HEK293 (cell line): Measurements from ENCODE around the gene MSMP.

ENCODE experiments used
- CTCF ChIA-PET: fragments of 350-600 bp; formaldehyde crosslinking; extraction: SDS; loops from one replicate; lab custom pipeline; 2021; ENCODE audit warnings: antibody characterized with exemption; lab: Yijun Ruan, JAX
- POLR2A ChIA-PET: fragments of 300-600 bp; formaldehyde crosslinking; extraction: SDS; loops from one replicate; lab custom pipeline; 2020; ENCODE audit warnings: antibody characterized with exemption, inconsistent platforms; lab: Yijun Ruan, JAX
- H3K27ac ChIP-seq: fragments of 200-500 bp; sonication (Bioruptor generic); 2 replicates; pipeline ENCODE4 v1.5.1; 2014; ENCODE audit warnings: low read depth, low read length, control low read depth, inconsistent platforms; ENCODE audit errors: extremely low read depth
- H3K36me3 ChIP-seq, 2 experiments: fragments of 200-500 bp in 1 of 2; sonication (Bioruptor generic) in 1 of 2; 1 replicate in 1 of 2; 2 replicates in 1 of 2; pipeline ENCODE4 v1.5.1; 2014 to 2017; ENCODE audit warnings: inconsistent platforms in 2 of 2, low read length in 2 of 2; ENCODE audit not compliant: control insufficient read depth in 2 of 2, insufficient read depth in 1 of 2
- H3K4me1 ChIP-seq: fragments of 200-500 bp; sonication (Bioruptor generic); 2 replicates; pipeline ENCODE4 v1.5.1; 2014; ENCODE audit warnings: mild to moderate bottlenecking, low read length, inconsistent platforms; ENCODE audit not compliant: control insufficient read depth, insufficient read depth
- H3K4me3 ChIP-seq: 2 replicates; pipeline ENCODE4 v1.5.1; 2011; ENCODE audit warnings: low read depth, mild to moderate bottlenecking, control low read depth, low read length, moderate library complexity
- H3K9me3 ChIP-seq: fragments of 200-500 bp; sonication (Bioruptor generic); 2 replicates; pipeline ENCODE4 v1.5.1; 2014; ENCODE audit warnings: low read depth, low read length, inconsistent platforms; ENCODE audit not compliant: control insufficient read depth, insufficient read depth
- CTCF ChIP-seq: fragments of 450-650 bp; formaldehyde crosslinking; IDR thresholded peaks from 2 replicates; pipeline ENCODE4 v1.5.1; 2016; ENCODE audit warnings: missing biosample characterization, missing genetic modification characterization
- GLIS2 ChIP-seq: fragments of 450-650 bp; formaldehyde crosslinking; IDR thresholded peaks from 2 replicates; pipeline ENCODE4 v1.5.1; 2016; ENCODE audit warnings: missing biosample characterization, missing genetic modification characterization
- IKZF3 ChIP-seq: fragments of 450-650 bp; IDR thresholded peaks from 2 replicates; pipeline ENCODE4 v1.5.0; 2018; ENCODE audit warnings: missing biosample characterization, mild to moderate bottlenecking, missing genetic modification characterization, moderate library complexity
- KLF17 ChIP-seq: fragments of 450-650 bp; formaldehyde crosslinking; IDR thresholded peaks from 2 replicates; pipeline ENCODE4 v1.5.1; 2016; ENCODE audit warnings: missing biosample characterization, missing genetic modification characterization
- PBX3 ChIP-seq: sonication (generic); formaldehyde crosslinking; IDR thresholded peaks from 2 replicates; pipeline ENCODE4 v1.8.1; 2022; ENCODE audit warnings: mild to moderate bottlenecking, moderate library complexity, missing genetic modification reagents
- TRIM28 ChIP-seq: IDR thresholded peaks from 2 replicates; pipeline ENCODE4 v1.6.1; 2011; ENCODE audit warnings: low read length, control low read depth, borderline replicate concordance
- ZFHX2 ChIP-seq: fragments of 450-650 bp; formaldehyde crosslinking; conservative IDR thresholded peaks from 2 replicates; pipeline ENCODE4 v1.5.1; 2016; ENCODE audit warnings: missing biosample characterization, missing genetic modification characterization
- ZFP69B ChIP-seq: fragments of 450-650 bp; formaldehyde crosslinking; IDR thresholded peaks from 2 replicates; pipeline ENCODE4 v1.5.1; 2016; ENCODE audit warnings: missing biosample characterization, missing genetic modification characterization
- ZNF146 ChIP-seq: fragments of 450-650 bp; formaldehyde crosslinking; IDR thresholded peaks from 2 replicates; pipeline ENCODE4 v1.5.1; 2016; ENCODE audit warnings: missing biosample characterization, missing genetic modification characterization
- ZNF175 ChIP-seq: fragments of 450-650 bp; formaldehyde crosslinking; IDR thresholded peaks from 2 replicates; pipeline ENCODE4 v1.5.1; 2016; ENCODE audit warnings: missing biosample characterization, missing genetic modification characterization
- ZNF2 ChIP-seq: fragments of 450-650 bp; formaldehyde crosslinking; IDR thresholded peaks from 2 replicates; pipeline ENCODE4 v1.5.1; 2016; ENCODE audit warnings: missing biosample characterization, missing genetic modification characterization
- ZNF280C ChIP-seq: fragments of 450-650 bp; formaldehyde crosslinking; IDR thresholded peaks from 2 replicates; pipeline ENCODE4 v1.5.1; 2016; ENCODE audit warnings: missing biosample characterization, missing genetic modification characterization
- ZNF501 ChIP-seq: fragments of 450-650 bp; formaldehyde crosslinking; IDR thresholded peaks from 2 replicates; pipeline ENCODE4 v1.5.1; 2016; ENCODE audit warnings: missing biosample characterization, missing genetic modification characterization
- ZNF571 ChIP-seq: fragments of 450-650 bp; formaldehyde crosslinking; IDR thresholded peaks from 2 replicates; pipeline ENCODE4 v1.5.0; 2017; ENCODE audit warnings: missing biosample characterization, missing genetic modification characterization
- ZNF701 ChIP-seq: fragments of 450-650 bp; formaldehyde crosslinking; IDR thresholded peaks from 2 replicates; pipeline ENCODE4 v1.5.1; 2016; ENCODE audit warnings: missing biosample characterization, missing genetic modification characterization
- ZNF776 ChIP-seq: fragments of 450-650 bp; formaldehyde crosslinking; IDR thresholded peaks from 2 replicates; pipeline ENCODE4 v1.5.0; 2017; ENCODE audit warnings: missing biosample characterization, missing genetic modification characterization, borderline replicate concordance
- ZNF777 ChIP-seq: fragments of 450-650 bp; formaldehyde crosslinking; IDR thresholded peaks from 2 replicates; pipeline ENCODE4 v1.5.1; 2017; ENCODE audit warnings: missing biosample characterization, missing genetic modification characterization, borderline replicate concordance
- ZNF843 ChIP-seq: fragments of 450-650 bp; formaldehyde crosslinking; IDR thresholded peaks from 2 replicates; pipeline ENCODE4 v1.5.1; 2016; ENCODE audit warnings: missing biosample characterization, missing genetic modification characterization
- TF ChIP-seq, protein P1 (sequence below): fragments of 450-650 bp; formaldehyde crosslinking; IDR thresholded peaks from 2 replicates; pipeline ENCODE4 v1.5.1; 2016; ENCODE audit warnings: missing biosample characterization, missing genetic modification characterization
- TF ChIP-seq, protein P2 (sequence below): fragments of 450-650 bp; formaldehyde crosslinking; IDR thresholded peaks from 2 replicates; pipeline ENCODE4 v1.5.1; 2017; ENCODE audit warnings: missing biosample characterization, mild to moderate bottlenecking, missing genetic modification characterization, moderate library complexity
- TF ChIP-seq, protein P3 (sequence below): fragments of 450-650 bp; formaldehyde crosslinking; IDR thresholded peaks from 2 replicates; pipeline ENCODE4 v1.5.1; 2017; ENCODE audit warnings: missing biosample characterization, missing genetic modification characterization
- TF ChIP-seq, protein P4 (sequence below): fragments of 450-650 bp; formaldehyde crosslinking; IDR thresholded peaks from 2 replicates; pipeline ENCODE4 v1.5.1; 2016; ENCODE audit warnings: missing biosample characterization, missing genetic modification characterization

Gene MSMP

DNA sequence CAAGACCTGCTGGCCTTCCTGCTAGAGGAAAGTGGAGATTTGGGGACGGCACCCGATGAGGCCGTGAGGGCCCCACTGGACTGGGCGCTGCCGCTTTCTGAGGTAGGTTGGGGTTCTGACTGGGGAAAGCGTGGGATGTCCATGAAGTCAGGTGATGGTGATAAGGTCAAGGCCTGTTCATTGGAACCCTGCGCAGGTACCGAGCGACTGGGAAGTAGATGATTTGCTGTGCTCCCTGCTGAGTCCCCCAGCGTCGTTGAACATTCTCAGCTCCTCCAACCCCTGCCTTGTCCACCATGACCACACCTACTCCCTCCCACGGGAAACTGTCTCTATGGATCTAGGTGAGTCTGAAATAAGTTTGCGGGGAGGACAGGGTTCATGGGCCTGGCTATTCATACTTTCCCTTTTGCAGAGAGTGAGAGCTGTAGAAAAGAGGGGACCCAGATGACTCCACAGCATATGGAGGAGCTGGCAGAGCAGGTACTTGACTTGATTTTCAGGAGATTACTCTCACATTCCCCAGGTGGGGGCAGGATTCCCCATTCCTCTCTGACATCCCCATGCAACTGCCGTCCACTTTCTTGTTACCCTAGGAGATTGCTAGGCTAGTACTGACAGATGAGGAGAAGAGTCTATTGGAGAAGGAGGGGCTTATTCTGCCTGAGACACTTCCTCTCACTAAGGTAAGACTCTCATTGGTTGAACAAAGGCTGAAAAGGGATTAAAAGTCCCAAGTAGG is 21.1 kb downstream of the MSMP start:
- Histone ChIP-seq H3K27ac (peak overlapping the region; percentile 81), H3K9me3 (no peaks in the 10 kb centered on the region), H3K36me3 (peaks cover 10 to 60% of the 10 kb centered on the region in 2 experiments; a peak in 2 of 3 replicates), H3K4me3 (peak overlapping the region; percentile 81), H3K4me1 (peaks cover 13% of the 10 kb centered on the region)
- POLR2A ChIA-PET: interaction anchor here (0.5 to 4.2 kb wide), 28 partner anchors 7 to 795 kb away, joined by 3 to 73 read pairs (median 5); partner anchors contain the start of genes ARHGEF39, CCDC107, FAM221B and FANCG
- CTCF ChIA-PET: interaction anchor here (0.6 to 8.0 kb wide), 14 partner anchors 8 to 128 kb away, joined by 3 to 88 read pairs (median 5); partner anchors contain the start of genes ARHGEF39, GBA2 and RGP1
- peak; percentile 23; the same call in 1 of the 2 replicates for TF ChIP-seq CTCF (tag by site-specific recombination)
- TF ChIP-seq, protein P1, sequence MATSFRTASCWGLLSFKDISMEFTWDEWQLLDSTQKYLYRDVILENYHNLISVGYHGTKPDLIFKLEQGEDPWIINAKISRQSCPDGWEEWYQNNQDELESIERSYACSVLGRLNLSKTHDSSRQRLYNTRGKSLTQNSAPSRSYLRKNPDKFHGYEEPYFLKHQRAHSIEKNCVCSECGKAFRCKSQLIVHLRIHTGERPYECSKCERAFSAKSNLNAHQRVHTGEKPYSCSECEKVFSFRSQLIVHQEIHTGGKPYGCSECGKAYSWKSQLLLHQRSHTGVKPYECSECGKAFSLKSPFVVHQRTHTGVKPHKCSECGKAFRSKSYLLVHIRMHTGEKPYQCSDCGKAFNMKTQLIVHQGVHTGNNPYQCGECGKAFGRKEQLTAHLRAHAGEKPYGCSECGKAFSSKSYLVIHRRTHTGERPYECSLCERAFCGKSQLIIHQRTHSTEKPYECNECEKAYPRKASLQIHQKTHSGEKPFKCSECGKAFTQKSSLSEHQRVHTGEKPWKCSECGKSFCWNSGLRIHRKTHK: no peak
- peak; percentile 61 for TF ChIP-seq ZFHX2 (tag by site-specific recombination)
- no peak for TF ChIP-seq ZNF701 (tag by site-specific recombination)
- TF ChIP-seq IKZF3 (tag by site-specific recombination): 0 out of 2 replicates have a peak, but pooled peaks have one; percentile 1
- TF ChIP-seq ZNF175 (tag by site-specific recombination): no peak
- TF ChIP-seq ZNF843 (tag by site-specific recombination): no peak
- TF ChIP-seq ZNF777: 0 out of 2 replicates have a peak, but pooled peaks have one; percentile 49
- TF ChIP-seq ZNF280C (tag by site-specific recombination): no peak
- TF ChIP-seq ZFP69B (tag by site-specific recombination): peak; percentile 88
- peak; percentile 61; the same call in 1 of the 2 replicates for TF ChIP-seq TRIM28
- TF ChIP-seq, protein P2, sequence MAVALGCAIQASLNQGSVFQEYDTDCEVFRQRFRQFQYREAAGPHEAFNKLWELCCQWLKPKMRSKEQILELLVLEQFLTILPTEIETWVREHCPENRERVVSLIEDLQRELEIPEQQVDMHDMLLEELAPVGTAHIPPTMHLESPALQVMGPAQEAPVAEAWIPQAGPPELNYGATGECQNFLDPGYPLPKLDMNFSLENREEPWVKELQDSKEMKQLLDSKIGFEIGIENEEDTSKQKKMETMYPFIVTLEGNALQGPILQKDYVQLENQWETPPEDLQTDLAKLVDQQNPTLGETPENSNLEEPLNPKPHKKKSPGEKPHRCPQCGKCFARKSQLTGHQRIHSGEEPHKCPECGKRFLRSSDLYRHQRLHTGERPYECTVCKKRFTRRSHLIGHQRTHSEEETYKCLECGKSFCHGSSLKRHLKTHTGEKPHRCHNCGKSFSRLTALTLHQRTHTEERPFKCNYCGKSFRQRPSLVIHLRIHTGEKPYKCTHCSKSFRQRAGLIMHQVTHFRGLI (tag by site-specific recombination): no peak
- TF ChIP-seq ZNF571 (tag by site-specific recombination): no peak
- no peak for TF ChIP-seq ZNF501
- TF ChIP-seq GLIS2 (tag by site-specific recombination): peak; percentile 68
- no peak for TF ChIP-seq PBX3 (CRISPR knock-in tag)
- TF ChIP-seq, protein P3, sequence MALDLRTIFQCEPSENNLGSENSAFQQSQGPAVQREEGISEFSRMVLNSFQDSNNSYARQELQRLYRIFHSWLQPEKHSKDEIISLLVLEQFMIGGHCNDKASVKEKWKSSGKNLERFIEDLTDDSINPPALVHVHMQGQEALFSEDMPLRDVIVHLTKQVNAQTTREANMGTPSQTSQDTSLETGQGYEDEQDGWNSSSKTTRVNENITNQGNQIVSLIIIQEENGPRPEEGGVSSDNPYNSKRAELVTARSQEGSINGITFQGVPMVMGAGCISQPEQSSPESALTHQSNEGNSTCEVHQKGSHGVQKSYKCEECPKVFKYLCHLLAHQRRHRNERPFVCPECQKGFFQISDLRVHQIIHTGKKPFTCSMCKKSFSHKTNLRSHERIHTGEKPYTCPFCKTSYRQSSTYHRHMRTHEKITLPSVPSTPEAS: no peak
- no peak for TF ChIP-seq KLF17 (tag by site-specific recombination)
- TF ChIP-seq, protein P4, sequence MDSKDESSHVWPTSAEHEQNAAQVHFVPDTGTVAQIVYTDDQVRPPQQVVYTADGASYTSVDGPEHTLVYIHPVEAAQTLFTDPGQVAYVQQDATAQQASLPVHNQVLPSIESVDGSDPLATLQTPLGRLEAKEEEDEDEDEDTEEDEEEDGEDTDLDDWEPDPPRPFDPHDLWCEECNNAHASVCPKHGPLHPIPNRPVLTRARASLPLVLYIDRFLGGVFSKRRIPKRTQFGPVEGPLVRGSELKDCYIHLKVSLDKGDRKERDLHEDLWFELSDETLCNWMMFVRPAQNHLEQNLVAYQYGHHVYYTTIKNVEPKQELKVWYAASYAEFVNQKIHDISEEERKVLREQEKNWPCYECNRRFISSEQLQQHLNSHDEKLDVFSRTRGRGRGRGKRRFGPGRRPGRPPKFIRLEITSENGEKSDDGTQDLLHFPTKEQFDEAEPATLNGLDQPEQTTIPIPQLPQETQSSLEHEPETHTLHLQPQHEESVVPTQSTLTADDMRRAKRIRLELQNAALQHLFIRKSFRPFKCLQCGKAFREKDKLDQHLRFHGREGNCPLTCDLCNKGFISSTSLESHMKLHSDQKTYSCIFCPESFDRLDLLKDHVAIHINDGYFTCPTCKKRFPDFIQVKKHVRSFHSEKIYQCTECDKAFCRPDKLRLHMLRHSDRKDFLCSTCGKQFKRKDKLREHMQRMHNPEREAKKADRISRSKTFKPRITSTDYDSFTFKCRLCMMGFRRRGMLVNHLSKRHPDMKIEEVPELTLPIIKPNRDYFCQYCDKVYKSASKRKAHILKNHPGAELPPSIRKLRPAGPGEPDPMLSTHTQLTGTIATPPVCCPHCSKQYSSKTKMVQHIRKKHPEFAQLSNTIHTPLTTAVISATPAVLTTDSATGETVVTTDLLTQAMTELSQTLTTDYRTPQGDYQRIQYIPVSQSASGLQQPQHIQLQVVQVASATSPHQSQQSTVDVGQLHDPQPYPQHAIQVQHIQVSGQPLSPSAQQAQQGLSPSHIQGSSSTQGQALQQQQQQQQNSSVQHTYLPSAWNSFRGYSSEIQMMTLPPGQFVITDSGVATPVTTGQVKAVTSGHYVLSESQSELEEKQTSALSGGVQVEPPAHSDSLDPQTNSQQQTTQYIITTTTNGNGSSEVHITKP (tag by site-specific recombination): peak; percentile 65
- TF ChIP-seq ZNF146 (tag by site-specific recombination): no peak
- no peak for TF ChIP-seq ZNF776 (tag by site-specific recombination)
- TF ChIP-seq ZNF2 (tag by site-specific recombination): 0 out of 2 replicates have a peak, but pooled peaks have one; percentile 7
